Kidney (tissue), 14 donors: ENCODE results near the gene STXBP5. TPM values are rescaled to one million over a fixed set of nuclear protein-coding genes. Genes with fewer than 3 reads are reported as not detected.

Source experiments
- DNase-seq, 5 donors: peaks; one replicate each; pipeline ENCODE4 v3.0.0-alpha.2; 2013 to 2020
- FAIRE-seq: peaks from 2 replicates; lab custom pipeline; 2012; peaks lifted over from hg19 to GRCh38; lab: Jason Lieb, UNC
- H3K27ac ChIP-seq, 2 donors: one replicate each; pipeline ENCODE4 v1.7.0; 2013; ENCODE audit warnings: low read depth in 2 of 2, low read length in 2 of 2, inconsistent platforms in 1 of 2
- H3K27me3 ChIP-seq: one replicate; pipeline ENCODE4 v1.7.1; 2013; ENCODE audit warnings: low read length, inconsistent platforms; ENCODE audit not compliant: control insufficient read depth, insufficient read depth
- H3K36me3 ChIP-seq, 3 donors: one replicate each; pipeline versions ENCODE4 v1.7.0 to v1.7.1; 2013; ENCODE audit warnings: low read length in 3 of 3, control low read depth in 1 of 3, inconsistent platforms in 1 of 3; ENCODE audit not compliant: insufficient read depth in 3 of 3, control insufficient read depth in 2 of 3
- H3K4me1 ChIP-seq, 3 donors: one replicate each; pipeline versions ENCODE4 v1.7.0 to v1.7.1; 2013; ENCODE audit warnings: low read length in 3 of 3, inconsistent platforms in 1 of 3, low read depth in 1 of 3; ENCODE audit not compliant: control insufficient read depth in 2 of 3, insufficient read depth in 2 of 3
- H3K4me3 ChIP-seq, 3 donors: one replicate each; pipeline versions ENCODE4 v1.7.0 to v1.8.1; 2013; ENCODE audit warnings: low read length in 3 of 3, control low read depth in 1 of 3, inconsistent platforms in 1 of 3
- H3K9ac ChIP-seq, 3 donors: one replicate each; pipeline versions ENCODE4 v1.7.0 to v1.7.1; 2013; ENCODE audit warnings: low read length in 3 of 3, control low read depth in 1 of 3, inconsistent platforms in 1 of 3
- H3K9me3 ChIP-seq, 3 donors: one replicate each; pipeline versions ENCODE4 v1.7.0 to v1.7.1; 2013; ENCODE audit warnings: low read length in 3 of 3, control low read depth in 1 of 3, inconsistent platforms in 1 of 3; ENCODE audit not compliant: control insufficient read depth in 2 of 3, insufficient read depth in 1 of 3
- CTCF ChIP-seq: IDR thresholded peaks from 3 replicates; pipeline ENCODE4 v1.5.1; 2012; ENCODE audit warnings: mild to moderate bottlenecking, moderate library complexity, borderline replicate concordance; ENCODE audit not compliant: insufficient read depth; ENCODE audit errors: extremely low read depth
- intact Hi-C: fragments of 100-400 bp; cut with DNase I; formaldehyde crosslinking; loops from one replicate; pipeline ENCODE4 v1.11.1; 2022
- polyA plus RNA-seq: library from polyadenylated mRNA; stranded (reverse); fragments of 350-450 nt; fragmentation: Illumina TruSeq; extraction: RNeasy Lipid Tissue Mini Kit (QIAGEN cat#74804); gene quantifications from one replicate; pipeline ENCODE4 v1.2.3, GENCODE V29; 2014; ENCODE audit warnings: low read depth, low replicate concordance; ENCODE audit not compliant: insufficient read depth
- total RNA-seq: library from RNA; stranded (reverse); fragmentation: NEBNext Ultra II Directional; extraction: Animal tissue kit (Norgen Biotek cat#: 25700); gene quantifications from one replicate; pipeline ENCODE4 v1.2.1, GENCODE V29; 2021
- donor health status: control.
- donor health status: control.
- donor health status: control.
- donor health status: control.
- donor health status: control.
- donor health status: DM: yes; HTN: yes; CAD: no.
- donor health status: Normal renal cell carcinoma (clear cell type).

STXBP5 gene
- total and polyA plus RNA-seq, 2 donors from 2014 or later: 2.0 to 13.6 TPM

- Histone ChIP-seq H3K9me3 (no peaks in the 10 kb centered on the region), H3K27me3 (no peaks in the 10 kb centered on the region), H3K4me1 (peaks cover 0 to 4% (median 0%) of the 10 kb centered on the region in 3 donors), H3K36me3 (no peaks in the 10 kb centered on the region), H3K9ac (no peak overlapping the region), H3K4me3 (no peak overlapping the region), H3K27ac (no peak overlapping the region)
- FAIRE-seq (no peak), DNase-seq (no peak)
- TF ChIP-seq CTCF: no peak
- intact Hi-C loops: no loop called here
These were observed 7.1 kb downstream of the STXBP5 start for GRCh38 chr6:147211349-147211748.

GRCh38 chr6:147211831-147212230 is 7.6 kb downstream of the STXBP5 start:
- no peak for TF ChIP-seq CTCF
- no peak overlapping the region for H3K4me3 ChIP-seq
- H3K27me3 ChIP-seq: no peaks in the 10 kb centered on the region
- DNase-seq: no peak
- peaks cover 0 to 4% (median 0%) of the 10 kb centered on the region in 3 donors for H3K4me1 ChIP-seq
- no peak overlapping the region for H3K9ac ChIP-seq
- H3K27ac ChIP-seq: no peak overlapping the region
- H3K36me3 ChIP-seq: no peaks in the 10 kb centered on the region
- intact Hi-C loops: no loop called here
- H3K9me3 ChIP-seq: no peaks in the 10 kb centered on the region
- FAIRE-seq: no peak

- DNase-seq: no peak
- no peak for FAIRE-seq
- Histone ChIP-seq H3K4me1 (peaks cover 0 to 4% (median 0%) of the 10 kb centered on the region in 3 donors), H3K4me3 (no peak overlapping the region), H3K9ac (no peak overlapping the region), H3K27ac (no peak overlapping the region), H3K27me3 (no peaks in the 10 kb centered on the region), H3K9me3 (no peaks in the 10 kb centered on the region), H3K36me3 (no peaks in the 10 kb centered on the region)
- intact Hi-C loops: no loop called here
- no peak for TF ChIP-seq CTCF
These were observed 8.4 kb downstream of the STXBP5 start for GRCh38 chr6:147212622-147213021.

GRCh38 chr6:147213772-147214171 is 9.6 kb downstream of the STXBP5 start:
- no peaks in the 10 kb centered on the region for H3K27me3 ChIP-seq
- no peak for DNase-seq
- H3K9ac ChIP-seq: no peak overlapping the region
- H3K36me3 ChIP-seq: no peaks in the 10 kb centered on the region
- no peak overlapping the region for H3K27ac ChIP-seq
- no peaks in the 10 kb centered on the region for H3K9me3 ChIP-seq
- intact Hi-C loops: no loop called here
- no peak for FAIRE-seq
- TF ChIP-seq CTCF: no peak
- no peaks in the 10 kb centered on the region for H3K4me1 ChIP-seq
- H3K4me3 ChIP-seq: no peak overlapping the region
